Stimulated activated naive CD4-positive, alpha-beta T cell treated with Interleukin-2 at 50 U/mL for 16 hours (primary cell): ENCODE results near the gene LPCAT1.
"Not testable (repeated sequence)": the region's sequence is repeated elsewhere in the genome, so short reads cannot be mapped to it uniquely, and the experiment has no call there.

ENCODE experiments used
- DNase-seq: peaks from one replicate; lab custom pipeline; 2025; lab: John Stamatoyannopoulos, UW

Gene LPCAT1

DNA sequence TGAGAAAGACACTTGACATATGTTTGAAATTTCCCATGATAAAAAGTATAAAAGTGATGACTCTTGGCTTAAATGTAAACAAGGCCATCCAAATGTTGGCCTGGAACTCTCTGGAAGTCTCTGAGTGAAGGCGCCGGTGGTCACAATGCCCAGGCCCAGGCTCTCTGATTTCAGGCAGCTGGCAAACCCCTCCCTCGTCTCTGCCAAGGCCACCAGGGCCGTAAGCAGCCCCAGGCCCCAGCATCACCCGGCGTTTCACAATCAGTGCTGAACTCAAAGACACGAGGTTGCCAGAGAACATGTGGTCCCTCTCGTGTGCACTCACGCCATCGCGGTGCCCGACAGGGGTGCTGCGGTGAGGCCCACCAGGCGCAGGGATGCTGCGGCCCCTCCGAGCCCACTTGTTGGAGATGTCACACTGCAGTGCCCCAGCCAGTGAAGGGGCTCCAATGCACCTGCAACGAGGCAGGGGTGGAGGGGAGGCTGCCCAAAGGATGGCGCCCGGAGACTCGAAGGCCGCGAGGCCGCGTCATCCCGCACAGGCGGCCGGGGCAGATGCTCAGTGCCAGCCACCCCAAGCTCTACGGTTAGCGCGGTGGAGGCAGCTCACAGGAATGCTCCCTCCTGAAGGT, 15.0 kb downstream of the LPCAT1 start:
- no peak for DNase-seq

DNA sequence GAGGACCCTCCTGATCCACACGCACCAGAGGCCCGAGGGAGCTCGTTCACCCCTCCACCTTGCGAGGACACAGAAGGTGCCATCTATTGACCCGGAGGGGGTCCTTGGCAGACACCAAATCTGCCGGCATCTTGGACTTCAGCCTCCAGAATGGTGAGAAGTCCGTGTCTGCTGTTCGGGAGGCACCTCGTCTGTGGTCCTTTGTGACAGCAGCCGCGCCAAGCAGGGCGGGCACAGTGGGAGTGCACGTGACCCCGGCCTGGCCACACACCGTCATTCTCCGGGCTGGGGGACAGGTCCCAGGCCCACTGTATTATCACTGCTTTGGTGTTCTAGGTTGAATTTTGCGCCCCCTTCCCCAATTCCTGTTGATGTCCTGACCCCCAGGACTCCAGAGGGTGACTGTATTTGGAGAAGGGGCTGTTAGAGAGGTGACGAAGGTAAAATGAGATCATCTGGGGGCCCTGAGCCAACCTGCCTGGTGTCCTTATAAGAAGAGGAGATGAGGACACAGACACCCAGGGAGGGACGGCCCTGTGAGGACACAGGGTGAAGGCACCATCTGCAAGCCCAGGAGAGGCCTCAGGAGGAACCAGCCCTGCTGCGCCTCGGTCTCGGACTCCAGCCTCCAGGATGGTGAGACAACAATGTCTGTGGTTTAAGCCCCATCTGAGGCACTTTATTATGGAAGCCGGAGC, 15.7 kb downstream of the LPCAT1 start:
- DNase-seq = no peak

DNA sequence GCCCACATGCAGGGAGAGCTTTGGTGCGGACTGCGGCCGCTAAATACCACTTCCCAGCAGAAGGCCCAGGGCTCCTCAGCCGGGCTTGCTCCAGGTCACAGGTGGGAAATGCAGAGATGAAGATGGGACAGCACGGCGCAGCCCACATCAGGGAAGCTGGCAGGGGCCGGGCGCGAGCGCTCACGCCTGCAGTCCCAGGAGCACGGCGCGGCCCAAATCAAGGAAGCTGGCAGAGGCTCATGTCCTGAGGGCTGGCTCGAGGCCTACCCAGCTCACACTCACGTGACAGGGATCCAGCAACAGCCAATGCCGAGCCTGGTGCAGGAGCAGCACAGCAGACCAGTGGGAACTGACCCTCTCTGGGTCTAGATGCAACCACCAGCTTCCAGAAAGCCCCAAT, 16.3 kb downstream of the LPCAT1 start:
- DNase-seq = no peak

DNA sequence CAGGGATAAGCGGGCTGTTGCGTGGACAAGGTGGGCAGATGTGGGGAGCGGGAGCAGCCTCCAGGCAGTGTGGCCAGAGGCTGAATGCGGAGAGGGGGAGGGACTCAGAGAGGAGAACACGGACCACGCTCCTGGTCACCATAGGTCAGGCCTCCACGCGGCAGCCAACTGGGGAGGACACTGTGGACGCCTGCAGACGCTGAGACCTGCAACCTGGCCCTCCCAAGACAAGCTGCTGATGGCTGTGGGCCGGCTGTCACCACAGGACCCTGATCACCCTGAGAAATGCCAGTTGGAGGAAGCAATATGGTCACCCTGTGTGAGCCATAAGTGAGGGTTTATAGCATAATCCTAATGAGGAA, 16.8 kb downstream of the LPCAT1 start:
- no peak for DNase-seq

DNA sequence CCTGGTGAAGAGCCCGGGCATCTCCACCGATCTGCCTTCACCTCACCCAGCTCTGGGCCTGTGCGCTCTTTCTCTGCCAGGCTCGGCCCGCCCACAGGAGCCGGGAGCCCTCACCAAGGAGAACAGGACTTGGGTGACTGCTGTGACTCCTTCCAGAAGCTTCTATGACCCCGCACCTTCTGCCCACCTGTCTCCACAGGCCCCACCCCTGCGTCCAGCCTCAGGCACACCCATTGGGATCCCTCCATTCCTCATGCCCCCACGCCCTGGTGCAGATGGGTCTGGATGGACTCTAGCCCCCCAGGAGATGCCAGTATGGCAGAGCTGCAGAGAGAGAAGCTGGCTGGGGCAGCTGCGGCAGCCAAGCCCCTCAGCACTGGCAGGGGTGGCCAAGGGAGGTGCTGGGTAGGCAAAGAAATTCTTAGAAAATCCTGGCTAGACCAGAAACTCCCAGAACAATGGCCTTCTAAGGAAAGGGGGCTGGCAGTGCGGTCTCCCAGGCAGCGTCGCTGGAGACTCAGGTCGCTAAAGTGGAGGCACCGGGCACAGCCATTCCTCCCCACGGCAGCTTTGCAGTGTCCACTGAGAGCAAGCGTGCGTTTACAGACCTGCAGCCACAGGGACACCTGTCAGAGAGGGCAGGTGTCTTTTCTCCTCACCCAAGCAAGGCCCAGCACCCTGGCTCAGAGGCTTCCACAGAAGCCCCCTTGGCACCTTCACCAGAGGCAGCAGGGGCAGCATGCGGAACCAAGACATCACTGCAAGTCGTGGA, 17.3 kb downstream of the LPCAT1 start:
- DNase-seq = no peak

DNA sequence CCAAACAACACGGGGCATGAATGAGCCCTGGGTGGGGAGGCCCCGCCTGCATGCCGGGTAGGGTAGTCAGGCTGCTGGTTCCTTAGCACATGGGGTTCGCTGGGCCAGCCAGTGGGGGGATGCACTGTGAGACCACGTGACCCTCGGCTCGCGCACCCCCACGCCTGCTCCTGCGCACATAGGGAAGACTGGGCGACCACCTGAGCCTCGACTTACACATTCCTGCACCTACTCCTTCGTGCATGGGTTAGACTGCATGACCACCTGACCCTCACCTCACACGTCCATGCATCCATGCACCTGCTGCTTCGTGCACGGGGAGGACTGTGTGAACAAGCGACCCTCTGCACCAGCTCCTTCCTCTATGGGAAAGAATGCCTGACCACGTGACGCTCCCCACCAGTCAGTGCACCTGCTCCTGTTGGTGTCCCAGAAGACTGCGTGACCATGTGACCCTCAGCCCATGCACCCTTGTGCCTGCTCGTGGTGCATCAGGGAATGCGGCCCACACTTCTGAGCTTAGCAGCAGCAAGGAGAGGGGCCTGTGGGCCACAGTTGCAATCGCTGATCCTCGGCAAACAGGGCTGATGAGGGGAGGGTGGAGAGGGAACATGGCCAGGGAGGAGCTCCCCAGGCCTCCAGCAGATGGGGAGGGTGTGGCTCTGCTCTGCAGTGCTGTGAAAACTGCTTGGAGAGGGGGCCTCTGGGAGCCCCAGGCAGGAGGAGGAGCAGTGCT, 18.1 kb downstream of the LPCAT1 start:
- no peak for DNase-seq

DNA sequence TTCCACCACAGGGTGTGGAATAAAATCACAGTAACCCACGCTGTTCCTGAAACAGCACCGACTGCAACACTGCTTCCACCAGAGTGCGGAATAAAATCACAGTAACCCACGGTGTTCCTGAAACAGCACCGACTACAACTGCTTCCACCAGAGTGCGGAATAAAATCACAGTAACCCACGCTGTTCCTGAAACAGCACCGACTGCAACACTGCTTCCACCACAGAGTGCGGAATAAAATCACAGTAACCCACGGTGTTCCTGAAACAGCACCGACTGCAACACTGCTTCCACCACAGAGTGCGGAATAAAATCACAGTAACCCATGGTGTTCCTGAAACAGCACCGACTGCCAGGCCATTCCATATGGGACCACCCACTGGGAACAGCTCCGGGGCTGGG, 18.7 kb downstream of the LPCAT1 start:
- DNase-seq = not testable (repeated sequence)

DNA sequence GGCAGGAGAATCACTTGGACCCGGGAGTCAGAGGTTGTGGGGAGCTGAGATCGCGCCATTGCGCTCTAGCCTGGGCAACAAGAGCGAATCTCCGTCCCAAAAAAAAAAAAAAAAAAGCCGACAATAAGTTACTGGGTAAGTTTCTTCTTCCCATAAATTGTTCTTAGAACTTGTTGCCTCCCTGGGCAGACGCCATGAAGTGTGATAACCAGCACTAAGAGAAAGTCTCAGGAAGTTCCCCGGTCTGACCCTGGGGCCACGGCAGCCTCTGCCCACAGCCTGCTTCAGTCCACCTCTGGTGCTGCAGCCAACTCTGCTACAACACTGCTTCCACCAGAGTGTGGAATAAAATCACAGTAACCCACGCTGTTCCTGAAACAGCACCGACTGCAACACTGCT, 19.1 kb downstream of the LPCAT1 start:
- no peak for DNase-seq

DNA sequence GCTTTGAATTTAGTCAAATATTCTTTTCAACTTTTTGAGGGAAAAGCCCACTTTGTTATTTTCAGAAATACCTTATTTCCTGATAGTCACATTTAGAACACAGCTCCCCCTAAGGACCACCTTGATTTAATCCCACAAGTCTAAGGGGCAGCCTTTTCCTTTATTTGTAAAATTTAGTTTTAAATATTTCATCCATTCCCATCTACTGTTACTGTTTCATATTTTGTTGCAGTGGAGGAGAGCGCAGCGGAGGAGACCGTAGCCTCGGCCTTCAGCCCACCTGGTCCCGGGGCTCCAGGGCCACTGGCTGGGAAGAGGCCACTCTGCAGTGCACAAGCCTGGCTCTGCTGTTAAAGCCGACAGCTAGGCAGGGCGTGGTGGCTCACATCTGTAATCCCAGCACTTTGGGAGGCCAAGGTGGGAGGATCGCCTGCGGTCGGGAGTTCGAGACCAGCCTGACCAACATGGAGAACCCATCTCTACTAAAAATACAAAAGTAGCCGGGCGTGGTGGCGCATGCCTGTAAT, 19.6 kb downstream of the LPCAT1 start:
- no peak for DNase-seq

DNA sequence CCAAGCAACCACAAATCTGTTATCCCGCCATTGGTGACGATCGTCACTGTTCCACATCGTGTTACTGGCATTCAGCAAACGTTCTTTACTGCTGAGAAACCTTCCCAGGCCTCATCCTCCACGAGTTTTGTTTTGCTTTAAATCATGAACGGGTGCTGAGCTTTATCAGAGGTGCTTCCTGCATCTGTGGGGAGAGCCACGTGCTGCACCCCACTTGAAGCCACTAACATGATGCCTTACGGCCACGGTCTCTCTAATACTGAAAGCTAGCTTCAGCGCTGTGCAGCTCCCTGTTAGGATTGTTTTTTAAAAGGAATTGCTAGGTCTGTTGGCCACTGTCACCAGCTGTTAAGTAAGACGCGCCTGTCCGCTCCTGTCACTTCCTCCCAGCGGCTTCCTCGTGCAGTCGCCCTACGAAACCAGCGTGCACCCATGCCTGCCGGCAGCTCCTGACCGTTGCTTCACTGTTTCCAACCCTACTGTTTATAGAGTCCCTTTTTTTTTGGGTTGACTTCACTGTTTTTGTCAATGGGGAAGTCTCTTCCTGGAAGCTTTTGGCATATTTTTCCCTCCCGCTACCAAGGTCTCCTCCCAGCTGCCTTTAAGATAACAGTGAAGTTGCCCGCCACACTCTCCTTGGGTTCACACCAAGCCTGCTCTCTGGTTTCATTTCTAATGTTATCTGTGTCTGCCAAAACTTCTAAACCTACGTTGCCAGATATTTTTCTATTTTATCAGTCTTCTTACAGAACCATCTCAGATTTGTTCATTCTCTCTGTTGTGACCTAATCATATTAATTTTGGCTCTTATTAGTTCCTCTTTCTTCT, 20.3 kb downstream of the LPCAT1 start:
- DNase-seq = no peak

DNA sequence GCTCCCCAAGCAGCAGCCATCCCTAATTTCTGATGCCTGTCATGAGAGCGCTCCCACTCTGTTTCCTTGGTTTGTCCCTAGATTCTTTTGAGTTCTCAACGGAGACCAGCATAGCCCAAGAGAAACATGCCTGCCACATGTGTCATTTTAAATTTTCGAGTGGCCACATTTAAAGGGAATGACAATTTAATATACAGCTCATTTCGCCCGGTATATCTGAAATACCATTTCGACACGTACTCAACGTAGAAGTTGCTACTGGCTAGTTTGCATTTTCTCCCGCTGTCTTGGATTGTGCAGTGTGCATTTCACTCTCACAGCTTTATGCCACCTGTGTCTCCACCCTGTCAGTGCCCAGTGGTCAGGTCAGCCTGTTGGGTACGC, 21.0 kb downstream of the LPCAT1 start:
- DNase-seq = no peak

DNA sequence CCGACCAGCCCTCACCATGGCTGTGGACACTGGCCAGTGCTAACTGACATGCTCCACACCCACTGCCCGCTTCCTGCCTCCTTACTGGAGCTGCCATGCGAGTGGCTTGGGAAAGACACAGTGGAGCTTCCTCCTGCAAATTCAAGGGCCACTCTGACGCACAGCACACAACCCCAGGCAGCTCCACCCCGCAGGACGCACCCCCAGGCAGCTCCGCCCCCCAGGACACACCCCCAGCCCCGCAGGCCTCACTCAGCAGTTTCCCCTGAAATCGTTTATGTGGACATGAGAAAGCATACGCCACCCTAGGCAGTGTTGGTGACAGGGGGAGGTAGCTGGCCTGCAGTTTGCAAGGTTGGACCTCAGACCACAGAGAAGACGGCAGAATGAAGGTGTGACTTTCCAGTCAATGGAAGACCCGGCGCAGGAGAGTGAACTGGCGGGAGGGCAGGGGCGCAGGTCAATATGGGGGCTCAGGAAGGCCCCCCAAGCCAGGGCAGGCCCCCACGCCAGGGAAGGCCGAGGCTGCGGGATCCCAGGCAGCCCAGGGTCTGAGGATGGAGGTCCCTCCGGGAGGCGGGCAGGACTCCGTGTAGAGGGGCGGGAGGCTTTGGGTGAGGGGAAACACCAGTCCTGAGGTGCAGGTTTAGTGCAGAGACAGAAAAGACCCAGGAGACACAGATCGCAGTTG, 21.6 kb downstream of the LPCAT1 start:
- no peak for DNase-seq

DNA sequence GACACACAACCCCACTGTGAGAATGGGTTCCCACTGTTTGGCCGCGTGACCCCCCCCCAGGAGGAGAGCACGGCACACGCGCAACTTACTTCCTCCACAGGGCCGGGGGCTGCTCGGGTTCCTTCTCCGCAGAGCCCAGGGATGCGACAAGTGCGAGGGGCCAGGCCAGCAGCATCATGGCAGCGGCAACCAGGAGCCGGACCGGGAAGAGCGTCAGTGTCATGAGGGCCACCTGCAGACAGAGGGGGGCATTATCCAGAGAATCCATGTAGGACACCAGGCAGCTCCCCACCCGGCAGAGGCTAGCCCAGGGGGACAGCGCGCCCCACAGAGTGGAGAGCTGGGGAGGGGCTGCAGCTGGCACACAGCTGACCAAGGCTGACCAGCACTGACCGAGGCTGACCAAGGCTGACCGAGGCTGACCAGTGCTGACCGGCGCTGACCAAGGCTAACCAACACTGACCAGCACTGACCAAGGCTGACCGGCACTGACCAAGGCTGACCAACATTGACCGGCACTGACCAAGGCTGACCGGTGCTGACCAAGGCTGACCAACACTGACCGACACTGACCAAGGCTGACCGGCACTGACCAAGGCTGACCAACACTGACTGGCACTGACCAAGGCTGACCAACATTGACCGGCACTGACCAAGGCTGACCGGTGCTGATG, 22.3 kb downstream of the LPCAT1 start:
- DNase-seq = no peak

DNA sequence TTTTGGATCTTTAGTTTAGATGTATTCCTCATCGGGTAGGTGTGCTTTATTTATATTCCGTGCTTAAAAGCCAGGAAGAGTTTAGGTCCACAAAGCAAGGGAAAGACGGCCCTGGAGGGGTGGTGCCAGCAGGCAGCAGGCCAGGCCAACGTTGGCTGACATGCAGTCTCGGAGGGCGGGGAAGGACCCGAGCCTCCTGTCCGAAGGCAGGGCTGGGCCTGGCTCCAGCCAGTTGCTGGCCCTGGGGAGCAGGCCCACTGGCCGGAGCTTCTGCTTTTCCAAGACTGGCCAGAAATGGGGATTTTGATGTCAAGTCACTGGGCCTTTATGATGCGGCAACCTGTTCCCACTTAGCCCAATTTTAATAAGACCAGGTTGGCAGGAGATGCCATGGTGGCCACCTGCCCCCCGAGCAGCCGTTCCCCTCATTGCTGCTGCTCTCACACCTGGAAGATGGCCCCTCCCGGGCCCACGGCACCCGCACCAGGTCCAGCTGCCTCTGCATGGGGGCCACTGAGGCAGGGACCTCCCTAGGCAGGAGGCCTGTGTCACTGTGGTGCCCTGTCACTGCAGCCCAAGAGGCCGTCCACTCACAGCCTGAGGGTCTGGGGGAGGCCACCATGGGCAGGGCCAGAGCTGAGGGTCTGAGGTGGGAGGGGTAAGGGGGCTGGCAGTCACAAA, 23.2 kb downstream of the LPCAT1 start:
- no peak for DNase-seq

DNA sequence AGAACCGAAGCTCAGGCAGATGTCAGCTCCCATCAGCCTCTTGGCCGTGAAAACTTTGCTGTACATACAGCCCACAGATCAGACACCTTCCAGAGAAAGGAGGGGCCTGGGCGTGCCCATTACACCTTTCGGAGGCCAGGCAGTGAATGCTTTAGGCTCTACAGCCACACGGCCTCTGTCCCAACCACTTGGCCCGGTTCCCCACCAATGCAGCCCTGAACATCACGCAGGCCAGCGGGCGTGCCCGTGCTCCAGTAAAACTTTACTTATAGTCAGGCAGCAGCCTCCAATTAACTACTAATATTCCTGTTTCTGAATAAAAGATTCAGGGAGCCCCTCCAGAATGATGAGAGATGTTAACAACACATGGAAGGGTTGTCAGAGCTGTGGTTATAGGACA, 23.9 kb downstream of the LPCAT1 start:
- no peak for DNase-seq

DNA sequence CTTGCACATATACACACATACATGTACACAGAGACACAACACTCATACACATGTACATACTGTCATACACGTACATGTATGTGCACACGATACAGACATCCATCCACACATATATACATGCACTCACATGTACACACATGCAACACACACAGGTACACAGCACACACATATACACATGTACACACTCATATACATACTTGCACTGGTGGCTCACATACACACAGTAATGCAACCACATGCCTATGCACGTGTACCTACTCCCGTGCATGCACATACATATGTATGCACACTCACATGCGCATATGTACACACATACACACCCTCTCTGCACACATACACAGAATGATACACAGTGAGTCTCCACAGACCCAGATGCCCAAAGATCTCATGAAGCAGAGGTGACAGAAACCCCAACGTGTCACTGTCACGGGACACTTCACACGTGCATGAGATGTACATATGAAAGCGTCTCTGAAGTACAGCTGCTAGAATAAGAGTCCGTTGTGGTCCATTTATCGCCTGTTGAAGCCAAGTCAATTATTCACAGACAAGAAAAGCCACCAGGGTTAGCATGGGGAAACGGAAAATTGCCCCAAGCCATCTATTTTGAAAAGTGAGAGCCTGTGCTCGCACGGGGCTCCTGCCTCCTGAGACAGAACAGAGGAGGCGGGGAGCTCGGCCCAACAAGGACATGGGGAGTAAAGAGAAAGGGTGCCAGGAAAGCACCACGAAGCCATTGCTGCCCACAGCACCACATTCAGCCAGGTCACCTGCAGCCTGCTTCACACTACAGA, 24.9 kb downstream of the LPCAT1 start:
- DNase-seq = no peak

DNA sequence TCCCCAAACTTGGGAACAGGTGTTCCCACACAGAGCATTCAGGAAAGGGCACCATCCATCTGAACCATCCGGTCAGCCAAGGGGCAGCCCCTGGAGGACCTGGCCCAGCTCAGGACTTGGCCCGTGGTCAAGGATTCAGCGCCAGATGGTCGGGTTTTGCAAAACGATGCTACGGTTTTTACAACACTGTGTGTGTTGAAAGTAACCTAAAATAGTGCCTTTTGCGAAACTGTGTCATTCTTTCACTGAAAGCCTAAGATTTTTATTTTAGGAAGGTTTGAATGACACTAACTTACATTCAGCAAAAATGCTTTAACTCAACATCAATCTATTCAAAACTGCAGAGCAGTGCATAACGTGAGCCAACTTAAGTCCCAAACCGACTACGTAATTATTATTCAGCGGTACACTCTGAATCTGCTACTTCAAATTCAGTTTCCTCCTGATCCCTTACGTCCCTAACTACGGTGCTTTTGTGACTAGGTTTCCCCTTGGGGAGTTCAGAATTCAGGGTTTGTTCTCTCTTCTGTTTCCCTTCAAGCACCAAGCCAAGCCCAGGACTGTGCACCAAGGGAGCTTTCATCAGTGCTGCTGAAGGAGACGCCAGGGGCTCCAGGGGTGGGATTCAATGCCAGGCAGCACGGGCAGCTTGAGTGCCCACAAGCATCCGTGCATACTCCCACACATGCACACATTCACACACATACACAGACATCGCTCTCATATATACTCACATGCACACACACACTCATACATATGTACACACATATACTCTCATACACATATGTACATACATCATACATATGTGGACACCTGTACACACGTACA, 25.8 kb downstream of the LPCAT1 start:
- no peak for DNase-seq

DNA sequence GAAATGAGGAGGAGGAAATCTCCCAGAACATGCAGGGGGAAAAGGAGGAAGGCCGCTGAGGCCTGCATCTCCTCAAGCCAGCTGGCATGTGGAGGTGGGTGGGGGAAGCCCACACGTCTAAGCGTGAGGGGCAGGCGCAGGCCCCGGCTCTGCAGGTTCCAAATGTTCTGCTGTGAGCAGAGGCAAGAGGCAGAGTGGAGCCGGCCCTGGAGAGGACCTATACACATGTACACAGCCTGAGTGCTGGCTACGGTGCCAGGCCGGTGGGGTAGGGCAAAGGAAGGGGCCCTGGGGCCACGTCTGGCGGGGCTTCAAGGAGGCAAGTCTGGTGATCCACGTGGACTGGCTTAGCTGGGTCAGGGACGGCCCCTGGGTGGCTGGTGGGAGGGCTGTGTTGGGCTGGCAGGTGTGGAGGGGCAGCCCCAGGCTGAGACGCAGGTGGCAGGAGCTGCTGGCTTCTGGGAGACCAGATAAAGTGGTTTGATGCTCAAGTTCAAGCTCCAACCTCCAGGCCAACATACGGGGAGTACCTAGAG, 26.4 kb downstream of the LPCAT1 start:
- DNase-seq = no peak
